Endothelial cell of umbilical vein (primary cell): ENCODE data around the gene WDR27. TPM values are rescaled to one million over a fixed set of nuclear protein-coding genes. Genes with fewer than 3 reads are reported as not detected.

Experiments used
- BruUV-seq: library from RNA; stranded (reverse); fragments of 400-500 nt; replicated peaks from 2 replicates; lab custom pipeline; 2021; lab: Mats Ljungman, UMichigan
- CTCF ChIA-PET: fragments of 300-600, 350-600 bp; sonication (Branson Sonifier 250); formaldehyde crosslinking; loops from one replicate; lab custom pipeline; 2021; ENCODE audit warnings: antibody characterized with exemption, inconsistent platforms; lab: Charles Lee
- POLR2A ChIA-PET: fragments of 300-600, 350-600 bp; sonication (Branson Sonifier 250); formaldehyde crosslinking; loops from one replicate; lab custom pipeline; 2021; ENCODE audit warnings: antibody characterized with exemption, inconsistent platforms; lab: Charles Lee
- DNase-seq: peaks from one replicate; pipeline ENCODE4 v3.0.0-alpha.2; 2011; ENCODE audit warnings: low read depth, low spot score
- FAIRE-seq: peaks from 2 replicates; lab custom pipeline; 2011; peaks lifted over from hg19 to GRCh38; lab: Jason Lieb, UNC
- H2AFZ ChIP-seq: 2 replicates; pipeline ENCODE4 v1.6.0; 2012; ENCODE audit warnings: low read depth, low read length, control low read depth, inconsistent platforms
- H3K27ac ChIP-seq: 2 replicates; pipeline ENCODE4 v1.5.1; 2011; ENCODE audit warnings: low read depth, mild to moderate bottlenecking, control low read depth, low read length, moderate library complexity; ENCODE audit not compliant: insufficient read depth
- H3K27me3 ChIP-seq, 2 experiments: 2 replicates each; pipeline versions ENCODE4 v1.6.0 to v1.6.1; 2011; ENCODE audit warnings: low read length in 2 of 2, mixed read lengths in 1 of 2; ENCODE audit not compliant: control insufficient read depth in 2 of 2, insufficient read depth in 2 of 2
- H3K36me3 ChIP-seq, 2 experiments: 2 replicates in 1 of 2; 3 replicates in 1 of 2; pipeline ENCODE4 v1.5.1; 2011; ENCODE audit warnings: low read length in 2 of 2, mild to moderate bottlenecking in 1 of 2, moderate library complexity in 1 of 2; ENCODE audit not compliant: control insufficient read depth in 2 of 2, insufficient read depth in 2 of 2; ENCODE audit errors: extremely low read depth in 1 of 2
- H3K4me1 ChIP-seq: 3 replicates; pipeline ENCODE4 v1.5.1; 2011; ENCODE audit warnings: mild to moderate bottlenecking, low read length; ENCODE audit not compliant: control insufficient read depth, insufficient read depth; ENCODE audit errors: extremely low read depth
- H3K4me2 ChIP-seq: 2 replicates; pipeline ENCODE4 v1.6.1; 2011; ENCODE audit warnings: low read length, control low read depth, mixed read lengths; ENCODE audit not compliant: insufficient read depth
- H3K4me3 ChIP-seq, 3 experiments: fragments of 200-600 bp in 1 of 3; sonication (generic), shearing (Covaris generic) in 1 of 3; replicated peaks in 1 of 3; 2 replicates each; pipeline ENCODE4 v1.5.1; 2011 to 2016; ENCODE audit warnings: control low read depth in 3 of 3, low read length in 3 of 3, mild to moderate bottlenecking in 2 of 3, inconsistent platforms in 1 of 3, low read depth in 1 of 3, moderate library complexity in 1 of 3; ENCODE audit not compliant: insufficient read depth in 1 of 3
- H3K79me2 ChIP-seq: 2 replicates; pipeline ENCODE4 v1.6.0; 2012; ENCODE audit warnings: low read length, inconsistent platforms; ENCODE audit not compliant: control insufficient read depth, insufficient read depth
- H3K9ac ChIP-seq: replicated peaks from 2 replicates; pipeline ENCODE3; 2011; ENCODE audit warnings: low read length, control low read depth; ENCODE audit not compliant: insufficient read depth; ENCODE audit errors: extremely low read depth
- H3K9me1 ChIP-seq: replicated peaks from 3 replicates; pipeline ENCODE4 v1.6.0; 2011; ENCODE audit warnings: mild to moderate bottlenecking, low read length; ENCODE audit not compliant: control insufficient read depth, insufficient read depth; ENCODE audit errors: extremely low read depth
- H3K9me3 ChIP-seq: replicated peaks from 2 replicates; pipeline ENCODE4 v1.5.1; 2012; ENCODE audit warnings: low read length, inconsistent platforms; ENCODE audit not compliant: control insufficient read depth, insufficient read depth
- H4K20me1 ChIP-seq: replicated peaks from 2 replicates; pipeline ENCODE3; 2011; ENCODE audit warnings: mild to moderate bottlenecking, low read length; ENCODE audit not compliant: control insufficient read depth, insufficient read depth; ENCODE audit errors: extremely low read depth
- EZH2 ChIP-seq: IDR thresholded peaks from 2 replicates; pipeline ENCODE4 v1.6.1; 2012; ENCODE audit warnings: borderline replicate concordance, low read depth, mild to moderate bottlenecking, moderate library complexity, low read length, inconsistent platforms; ENCODE audit not compliant: severe bottlenecking
- FOS ChIP-seq: IDR thresholded peaks from 2 replicates; pipeline ENCODE4 v1.6.1; 2011; ENCODE audit warnings: mild to moderate bottlenecking, low read length, moderate library complexity, borderline replicate concordance; ENCODE audit not compliant: insufficient read depth
- GATA2 ChIP-seq: IDR thresholded peaks from 2 replicates; pipeline ENCODE4 v1.7.0; 2011; ENCODE audit warnings: low read depth, mild to moderate bottlenecking, moderate library complexity, mixed read lengths, low read length; ENCODE audit not compliant: insufficient read length, insufficient read depth
- JUN ChIP-seq: IDR thresholded peaks from 2 replicates; pipeline ENCODE4 v1.6.1; 2011; ENCODE audit warnings: borderline replicate concordance, low read depth; ENCODE audit not compliant: insufficient read length, insufficient read depth
- MYC ChIP-seq: IDR thresholded peaks from one replicate; pipeline ENCODE4 v1.6.1; 2011; ENCODE audit warnings: mild to moderate bottlenecking, low read depth, low read length
- POLR2A ChIP-seq: IDR thresholded peaks from 2 replicates; pipeline ENCODE4 v1.6.1; 2012; ENCODE audit warnings: low read depth, mild to moderate bottlenecking, control low read depth, low read length
- POLR2AphosphoS5 ChIP-seq: IDR thresholded peaks from 2 replicates; pipeline ENCODE4 v1.6.1; 2012; ENCODE audit warnings: low read depth, mild to moderate bottlenecking, control low read depth, low read length, moderate library complexity; ENCODE audit not compliant: insufficient read depth
- dilution Hi-C: fragments of 300-500 bp; cut with MboI; formaldehyde crosslinking; loops from one replicate; pipeline ENCODE4 v1.15.0; 2019; ENCODE audit warnings: low sequenced_read_pairs; ENCODE audit not compliant: extremely low pct_ligation_motif_present
- intact Hi-C: fragments of 100-400 bp; cut with micrococcal nuclease; formaldehyde crosslinking; loops from one replicate; pipeline ENCODE4 v1.10.0; 2022
- polyA plus RNA-seq, 4 experiments: library from polyadenylated mRNA; depleted of rRNA in 3 of 4; stranded (reverse) in 3 of 4; unstranded in 1 of 4; fragments of >200 nt; gene quantifications; 2 replicates each; pipeline versions ENCODE4 v1.2.1 to v1.2.3, GENCODE V29; 2011 to 2012; ENCODE audit warnings: missing spikeins in 1 of 4
- total RNA-seq: library from RNA; stranded (reverse); gene quantifications from 2 replicates; pipeline ENCODE4 v1.2.3, GENCODE V29; 2021
- TF ChIP-seq, protein P1 (sequence below): IDR thresholded peaks from 2 replicates; pipeline ENCODE4 v1.6.1; 2011; ENCODE audit not compliant: insufficient read depth, insufficient read length
- TF ChIP-seq, protein P2 (sequence below), 2 donors: IDR thresholded peaks; 1 replicate in 1 of 2; 2 replicates in 1 of 2; pipeline ENCODE4 v1.5.1; 2011; ENCODE audit warnings: low read length in 2 of 2, mild to moderate bottlenecking in 2 of 2, moderate library complexity in 2 of 2, control low read depth in 1 of 2, inconsistent platforms in 1 of 2, low read depth in 1 of 2; ENCODE audit not compliant: insufficient read depth in 1 of 2; ENCODE audit errors: extremely low read depth in 1 of 2

WDR27 gene
- total and polyA plus RNA-seq, 2 donors (not counting 3 experiments of a cell fraction or from before 2014, with no cell fraction given) = 60.1 to 69.7 TPM

DNA sequence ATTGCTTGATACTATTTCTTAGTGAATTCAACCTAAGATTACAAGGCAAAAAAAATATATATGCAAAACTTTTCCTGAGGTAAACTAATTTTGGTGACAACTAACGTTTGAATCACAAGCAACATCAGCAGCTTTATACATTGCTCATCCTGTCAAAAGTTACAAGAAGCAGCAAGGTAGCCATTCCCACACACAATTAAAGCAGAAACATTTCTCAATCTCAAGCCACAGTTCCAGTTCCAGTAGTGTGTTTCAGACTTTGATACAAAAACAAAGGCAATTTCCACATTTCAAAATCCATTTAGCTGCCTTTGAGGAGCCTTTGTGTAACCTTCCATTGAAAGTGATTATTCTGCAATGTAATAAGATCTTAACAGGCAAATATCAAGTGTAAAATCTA, 191.0 kb downstream of the WDR27 start:
- DNase-seq = no peak

More for the DNA sequence above, 191.0 kb downstream of the WDR27 start:
- BruUV-seq = no TSS peak
- H3K36me3 ChIP-seq = no peaks in the 10 kb centered on the region
- TF ChIP-seq JUN = no peak
- TF ChIP-seq EZH2 = no peak
- no peak for TF ChIP-seq FOS
- no peak for TF ChIP-seq POLR2A
- TF ChIP-seq, protein P1, sequence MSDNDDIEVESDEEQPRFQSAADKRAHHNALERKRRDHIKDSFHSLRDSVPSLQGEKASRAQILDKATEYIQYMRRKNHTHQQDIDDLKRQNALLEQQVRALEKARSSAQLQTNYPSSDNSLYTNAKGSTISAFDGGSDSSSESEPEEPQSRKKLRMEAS = no peak
- TF ChIP-seq, protein P2, sequence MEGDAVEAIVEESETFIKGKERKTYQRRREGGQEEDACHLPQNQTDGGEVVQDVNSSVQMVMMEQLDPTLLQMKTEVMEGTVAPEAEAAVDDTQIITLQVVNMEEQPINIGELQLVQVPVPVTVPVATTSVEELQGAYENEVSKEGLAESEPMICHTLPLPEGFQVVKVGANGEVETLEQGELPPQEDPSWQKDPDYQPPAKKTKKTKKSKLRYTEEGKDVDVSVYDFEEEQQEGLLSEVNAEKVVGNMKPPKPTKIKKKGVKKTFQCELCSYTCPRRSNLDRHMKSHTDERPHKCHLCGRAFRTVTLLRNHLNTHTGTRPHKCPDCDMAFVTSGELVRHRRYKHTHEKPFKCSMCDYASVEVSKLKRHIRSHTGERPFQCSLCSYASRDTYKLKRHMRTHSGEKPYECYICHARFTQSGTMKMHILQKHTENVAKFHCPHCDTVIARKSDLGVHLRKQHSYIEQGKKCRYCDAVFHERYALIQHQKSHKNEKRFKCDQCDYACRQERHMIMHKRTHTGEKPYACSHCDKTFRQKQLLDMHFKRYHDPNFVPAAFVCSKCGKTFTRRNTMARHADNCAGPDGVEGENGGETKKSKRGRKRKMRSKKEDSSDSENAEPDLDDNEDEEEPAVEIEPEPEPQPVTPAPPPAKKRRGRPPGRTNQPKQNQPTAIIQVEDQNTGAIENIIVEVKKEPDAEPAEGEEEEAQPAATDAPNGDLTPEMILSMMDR (IDR thresholded peaks at IDR 0.05; ENCODE audit: extremely low read depth in 1 of 2, insufficient read depth in 1 of 2, low read depth in 1 of 2, low read length in 2 of 2) = no peak
- TF ChIP-seq MYC = no peak
- no peak for TF ChIP-seq POLR2AphosphoS5
- TF ChIP-seq GATA2 = no peak
- FAIRE-seq = peak; percentile 26
- no peaks in the 10 kb centered on the region for H3K27me3 ChIP-seq
- H2AFZ ChIP-seq = no peak overlapping the region
- ChIA-PET POLR2A (no interaction called here), CTCF (interaction anchor here (0.7 to 1.5 kb wide), 3 partner anchors 130 to 974 kb away, joined by 3 to 6 read pairs (median 4); no protein-coding TSS in a partner anchor)
- no peaks in the 10 kb centered on the region for H3K9me3 ChIP-seq
- no peaks in the 10 kb centered on the region for H3K4me1 ChIP-seq
- intact Hi-C loops (no loop called here), dilution Hi-C loops (no loop called here)
- H3K4me3 ChIP-seq = no peak overlapping the region
- no peaks in the 10 kb centered on the region for H3K79me2 ChIP-seq
- H4K20me1 ChIP-seq = no peaks in the 10 kb centered on the region
- no peak overlapping the region for H3K9ac ChIP-seq
- no peak overlapping the region for H3K4me2 ChIP-seq
- no peaks in the 10 kb centered on the region for H3K9me1 ChIP-seq
- no peak overlapping the region for H3K27ac ChIP-seq
